Trophoblast cell (in vitro differentiated cells and primary cell): Measurements from ENCODE around the gene GNPDA1.

Experiments
- DNase-seq, 2 donors: peaks; one replicate each; pipeline ENCODE4 v3.0.0-alpha.2; 2016
- H2AFZ ChIP-seq: 2 replicates; pipeline ENCODE4 v1.6.1; 2013; ENCODE audit warnings: low read length, moderate library complexity, mild to moderate bottlenecking; ENCODE audit not compliant: insufficient read depth, poor library complexity
- H2AK5ac ChIP-seq: 2 replicates; pipeline ENCODE4 v1.6.1; 2013; ENCODE audit warnings: mild to moderate bottlenecking, low read length
- H2BK120ac ChIP-seq: 2 replicates; pipeline ENCODE4 v1.6.1; 2013; ENCODE audit warnings: low read length, mild to moderate bottlenecking, moderate library complexity; ENCODE audit not compliant: insufficient read depth, poor library complexity
- H2BK12ac ChIP-seq: 2 replicates; pipeline ENCODE4 v1.6.1; 2013; ENCODE audit warnings: mild to moderate bottlenecking, low read length, moderate library complexity
- H2BK5ac ChIP-seq: 2 replicates; pipeline ENCODE4 v1.6.1; 2013; ENCODE audit warnings: low read length, low read depth, moderate library complexity, mild to moderate bottlenecking; ENCODE audit not compliant: poor library complexity
- H3K14ac ChIP-seq: 2 replicates; pipeline ENCODE4 v1.6.1; 2013; ENCODE audit warnings: mild to moderate bottlenecking, low read length
- H3K18ac ChIP-seq: 2 replicates; pipeline ENCODE4 v1.6.1; 2013; ENCODE audit warnings: mild to moderate bottlenecking, low read length
- H3K23ac ChIP-seq: 2 replicates; pipeline ENCODE4 v1.6.1; 2013; ENCODE audit warnings: low read length
- H3K27ac ChIP-seq: 2 replicates; pipeline ENCODE4 v1.5.1; 2013; ENCODE audit warnings: low read depth, mild to moderate bottlenecking, inconsistent platforms, low read length, moderate library complexity
- H3K27me3 ChIP-seq: 2 replicates; pipeline ENCODE4 v1.6.1; 2013; ENCODE audit warnings: inconsistent platforms, mild to moderate bottlenecking, low read length, moderate library complexity; ENCODE audit not compliant: insufficient read depth
- H3K36me3 ChIP-seq, 2 experiments: 1 replicate in 1 of 2; 2 replicates in 1 of 2; pipeline ENCODE4 v1.6.1; 2013; ENCODE audit warnings: low read length in 2 of 2, mild to moderate bottlenecking in 2 of 2, moderate library complexity in 1 of 2; ENCODE audit not compliant: insufficient read depth in 2 of 2, control insufficient read depth in 1 of 2
- H3K4ac ChIP-seq: 2 replicates; pipeline ENCODE4 v1.6.1; 2013; ENCODE audit warnings: low read depth, mild to moderate bottlenecking, low read length, moderate library complexity
- H3K4me1 ChIP-seq, 2 experiments: 1 replicate in 1 of 2; 2 replicates in 1 of 2; pipeline ENCODE4 v1.6.1; 2013; ENCODE audit warnings: low read length in 2 of 2, mild to moderate bottlenecking in 2 of 2, moderate library complexity in 1 of 2; ENCODE audit not compliant: insufficient read depth in 2 of 2, control insufficient read depth in 1 of 2
- H3K4me2 ChIP-seq: 2 replicates; pipeline ENCODE4 v1.6.1; 2013; ENCODE audit warnings: inconsistent platforms, mild to moderate bottlenecking, low read length, moderate library complexity
- H3K4me3 ChIP-seq: 2 replicates; pipeline ENCODE4 v1.5.1; 2013; ENCODE audit warnings: mild to moderate bottlenecking, low read depth, low read length, inconsistent platforms
- H3K79me1 ChIP-seq: one replicate; pipeline ENCODE4 v1.6.1; 2013; ENCODE audit warnings: low read length
- H3K79me2 ChIP-seq: 2 replicates; pipeline ENCODE4 v1.6.1; 2013; ENCODE audit warnings: low read length, mild to moderate bottlenecking; ENCODE audit not compliant: control insufficient read depth, insufficient read depth, poor library complexity
- H3K9ac ChIP-seq: 2 replicates; pipeline ENCODE4 v1.6.1; 2013; ENCODE audit warnings: mild to moderate bottlenecking, low read length
- H3K9me3 ChIP-seq: 2 replicates; pipeline ENCODE4 v1.6.1; 2013; ENCODE audit warnings: low read depth, mild to moderate bottlenecking, control low read depth, inconsistent platforms, low read length; ENCODE audit not compliant: insufficient read depth
- H4K12ac ChIP-seq: 2 replicates; pipeline ENCODE4 v1.6.1; 2013; ENCODE audit warnings: low read depth, mild to moderate bottlenecking, low read length, moderate library complexity
- H4K8ac ChIP-seq: 2 replicates; pipeline ENCODE4 v1.6.1; 2013; ENCODE audit warnings: low read depth, mild to moderate bottlenecking, low read length, moderate library complexity
- H4K91ac ChIP-seq: one replicate; pipeline ENCODE4 v1.6.1; 2013; ENCODE audit warnings: low read depth, mild to moderate bottlenecking, low read length, moderate library complexity
- WGBS: extraction: QIAGEN DNeasy Blood & Tissue Kit; methylation state at CpG from one replicate; pipeline ENCODE4 v1.1.7; 2013; ENCODE audit warnings: missing lambda C conversion rate; ENCODE audit not compliant: insufficient read length, insufficient coverage; ENCODE audit errors: extremely low coverage; 5-methylcytosine and 5-hydroxymethylcytosine counted together

Gene GNPDA1

GRCh38 chr5:141989720-141990119, 23.1 kb downstream of the GNPDA1 start:
- Histone ChIP-seq H3K4ac (no peak overlapping the region), H2BK120ac (no peak overlapping the region), H4K91ac (no peak overlapping the region), H2AFZ (no peak overlapping the region), H3K36me3 (peaks cover 17 to 27% of the 10 kb centered on the region in 2 experiments), H3K23ac (no peak overlapping the region), H3K4me2 (no peak overlapping the region), H4K8ac (no peak overlapping the region), H3K4me3 (no peak overlapping the region), H3K9ac (no peak overlapping the region), H2BK5ac (no peak overlapping the region), H3K79me1 (no peaks in the 10 kb centered on the region), H2AK5ac (no peak overlapping the region), H3K79me2 (no peaks in the 10 kb centered on the region), H3K27me3 (no peaks in the 10 kb centered on the region), H3K14ac (no peak overlapping the region), H2BK12ac (no peak overlapping the region), H4K12ac (no peak overlapping the region), H3K9me3 (no peaks in the 10 kb centered on the region), H3K18ac (no peak overlapping the region), H3K4me1 (peaks cover 0 to 2% of the 10 kb centered on the region in 2 experiments), H3K27ac (no peak overlapping the region)
- WGBS: no CpG with 5 or more reads among the region's 1 CpG
- no peak for DNase-seq

- H4K12ac ChIP-seq: no peak overlapping the region
- H4K8ac ChIP-seq: no peak overlapping the region
- H3K18ac ChIP-seq: no peak overlapping the region
- H3K79me1 ChIP-seq: no peaks in the 10 kb centered on the region
- H2BK12ac ChIP-seq: no peak overlapping the region
- no peak overlapping the region for H3K9ac ChIP-seq
- no peaks in the 10 kb centered on the region for H3K27me3 ChIP-seq
- H4K91ac ChIP-seq: no peak overlapping the region
- no peak overlapping the region for H3K23ac ChIP-seq
- peaks cover 15 to 29% of the 10 kb centered on the region in 2 experiments for H3K36me3 ChIP-seq
- H3K9me3 ChIP-seq: no peaks in the 10 kb centered on the region
- H3K79me2 ChIP-seq: no peaks in the 10 kb centered on the region
- no peak overlapping the region for H2AK5ac ChIP-seq
- H2AFZ ChIP-seq: no peak overlapping the region
- no peak overlapping the region for H3K4me2 ChIP-seq
- no peak overlapping the region for H3K27ac ChIP-seq
- H3K4ac ChIP-seq: no peak overlapping the region
- no peak for DNase-seq
- H3K4me3 ChIP-seq: no peak overlapping the region
- no peaks in the 10 kb centered on the region for H3K4me1 ChIP-seq
- no peak overlapping the region for H2BK5ac ChIP-seq
- no peak overlapping the region for H2BK120ac ChIP-seq
- H3K14ac ChIP-seq: no peak overlapping the region
Measured at GRCh38 chr5:141986072-141986471, 26.8 kb downstream of the GNPDA1 start.

DNA sequence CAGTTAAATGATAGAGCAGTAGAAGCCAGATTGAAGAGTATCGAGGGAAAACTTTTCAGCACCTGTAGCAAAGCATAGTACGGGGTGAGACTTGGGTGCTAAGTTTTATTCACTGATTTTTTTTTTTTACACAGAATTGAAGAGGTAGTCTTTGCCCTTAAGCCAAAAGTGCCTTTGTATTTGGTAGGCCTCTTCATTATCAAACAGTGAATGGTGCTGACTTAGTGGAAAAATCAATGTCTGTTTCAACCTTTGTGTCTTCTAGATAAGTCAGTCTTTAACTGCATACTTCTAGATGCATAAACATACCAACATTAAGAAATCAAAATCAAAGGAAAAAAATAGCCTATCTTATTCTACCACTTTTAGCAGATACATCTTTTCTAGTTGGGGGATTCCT, 30.2 kb downstream of the GNPDA1 start:
- H3K79me2 ChIP-seq: no peaks in the 10 kb centered on the region
- H3K14ac ChIP-seq: no peak overlapping the region
- no peaks in the 10 kb centered on the region for H3K27me3 ChIP-seq
- H4K12ac ChIP-seq: no peak overlapping the region
- H3K9me3 ChIP-seq: no peaks in the 10 kb centered on the region
- no peak overlapping the region for H3K9ac ChIP-seq
- H3K4me2 ChIP-seq: no peak overlapping the region
- H2BK5ac ChIP-seq: no peak overlapping the region
- DNase-seq: no peak
- H2AFZ ChIP-seq: no peak overlapping the region
- no peak overlapping the region for H2AK5ac ChIP-seq
- H3K36me3 ChIP-seq: peaks cover 26 to 51% of the 10 kb centered on the region in 2 experiments
- H4K91ac ChIP-seq: no peak overlapping the region
- H4K8ac ChIP-seq: no peak overlapping the region
- H3K4me1 ChIP-seq: no peaks in the 10 kb centered on the region
- H3K4me3 ChIP-seq: no peak overlapping the region
- H2BK12ac ChIP-seq: no peak overlapping the region
- WGBS: no CpG with 5 or more reads among the region's 2 CpGs
- H3K79me1 ChIP-seq: no peaks in the 10 kb centered on the region
- H3K23ac ChIP-seq: no peak overlapping the region
- no peak overlapping the region for H3K27ac ChIP-seq
- H3K4ac ChIP-seq: no peak overlapping the region
- no peak overlapping the region for H3K18ac ChIP-seq
- no peak overlapping the region for H2BK120ac ChIP-seq

- no peak for DNase-seq
- no peak overlapping the region for H3K23ac ChIP-seq
- H3K27ac ChIP-seq: no peak overlapping the region
- H3K4me2 ChIP-seq: peak overlapping the region; percentile 20
- no peak overlapping the region for H3K14ac ChIP-seq
- no peak overlapping the region for H4K12ac ChIP-seq
- H3K79me1 ChIP-seq: no peaks in the 10 kb centered on the region
- no peak overlapping the region for H2AK5ac ChIP-seq
- no peaks in the 10 kb centered on the region for H3K79me2 ChIP-seq
- no peak overlapping the region for H4K8ac ChIP-seq
- H2BK5ac ChIP-seq: no peak overlapping the region
- H2BK120ac ChIP-seq: no peak overlapping the region
- no peak overlapping the region for H3K4ac ChIP-seq
- H2AFZ ChIP-seq: no peak overlapping the region
- no peaks in the 10 kb centered on the region for H3K9me3 ChIP-seq
- no peak overlapping the region for H2BK12ac ChIP-seq
- no peak overlapping the region for H3K9ac ChIP-seq
- no peak overlapping the region for H4K91ac ChIP-seq
- H3K4me3 ChIP-seq: no peak overlapping the region
- H3K18ac ChIP-seq: no peak overlapping the region
- H3K27me3 ChIP-seq: no peaks in the 10 kb centered on the region
- no peaks in the 10 kb centered on the region for H3K4me1 ChIP-seq
- peaks cover 22 to 44% of the 10 kb centered on the region in 2 experiments for H3K36me3 ChIP-seq
Measured at GRCh38 chr5:141978389-141978788, 34.4 kb downstream of the GNPDA1 start.
